MM.1S (cell line): ENCODE measurements around the gene RAMP1.

ENCODE experiments used
- EZH2 ChIP-seq: fragments of 300-600 bp; sonication (generic); optimal IDR thresholded peaks from 2 replicates; pipeline ENCODE3; 2017; ENCODE audit warnings: low read depth, mild to moderate bottlenecking, antibody characterized with exemption, low read length, mixed read lengths
- EZH2phosphoT487 ChIP-seq: fragments of 300-600 bp; sonication (generic); IDR thresholded peaks from 2 replicates; pipeline ENCODE4 v1.6.1; 2018; ENCODE audit warnings: antibody characterized with exemption, low read length
- TF ChIP-seq, protein P1 (sequence below): fragments of 300-600 bp; sonication (generic); IDR thresholded peaks from 2 replicates; pipeline ENCODE4 v1.5.1; 2016; ENCODE audit warnings: antibody characterized with exemption, low read length, mixed read lengths

- TF ChIP-seq, protein P1, sequence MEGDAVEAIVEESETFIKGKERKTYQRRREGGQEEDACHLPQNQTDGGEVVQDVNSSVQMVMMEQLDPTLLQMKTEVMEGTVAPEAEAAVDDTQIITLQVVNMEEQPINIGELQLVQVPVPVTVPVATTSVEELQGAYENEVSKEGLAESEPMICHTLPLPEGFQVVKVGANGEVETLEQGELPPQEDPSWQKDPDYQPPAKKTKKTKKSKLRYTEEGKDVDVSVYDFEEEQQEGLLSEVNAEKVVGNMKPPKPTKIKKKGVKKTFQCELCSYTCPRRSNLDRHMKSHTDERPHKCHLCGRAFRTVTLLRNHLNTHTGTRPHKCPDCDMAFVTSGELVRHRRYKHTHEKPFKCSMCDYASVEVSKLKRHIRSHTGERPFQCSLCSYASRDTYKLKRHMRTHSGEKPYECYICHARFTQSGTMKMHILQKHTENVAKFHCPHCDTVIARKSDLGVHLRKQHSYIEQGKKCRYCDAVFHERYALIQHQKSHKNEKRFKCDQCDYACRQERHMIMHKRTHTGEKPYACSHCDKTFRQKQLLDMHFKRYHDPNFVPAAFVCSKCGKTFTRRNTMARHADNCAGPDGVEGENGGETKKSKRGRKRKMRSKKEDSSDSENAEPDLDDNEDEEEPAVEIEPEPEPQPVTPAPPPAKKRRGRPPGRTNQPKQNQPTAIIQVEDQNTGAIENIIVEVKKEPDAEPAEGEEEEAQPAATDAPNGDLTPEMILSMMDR = no peak
- no peak for TF ChIP-seq EZH2
- no peak for TF ChIP-seq EZH2phosphoT487
Measured at GRCh38 chr2:237921967-237922492, 62.6 kb downstream of the RAMP1 start.
